H1 (cell line): ENCODE data around the gene MAK. TPM values are rescaled to one million over a fixed set of nuclear protein-coding genes. Genes with fewer than 3 reads are reported as not detected.

Experiments used
- CTCF ChIA-PET: fragments of 300-600 bp; sonication (Branson Sonifier 250); formaldehyde crosslinking; loops from one replicate; lab custom pipeline; 2021; ENCODE audit not compliant: partially characterized antibody; lab: Charles Lee
- POLR2A ChIA-PET: fragments of 300-600 bp; sonication (Branson Sonifier 250); formaldehyde crosslinking; loops from one replicate; lab custom pipeline; 2021; ENCODE audit warnings: inconsistent platforms; ENCODE audit not compliant: partially characterized antibody; lab: Charles Lee
- DNase-seq, 2 experiments: peaks; one replicate each; pipeline versions ENCODE4 v3.0.0 to v3.0.0-alpha.2; 2010 to 2022; ENCODE audit warnings: low spot score in 2 of 2, low read depth in 1 of 2, mixed read lengths in 1 of 2
- FAIRE-seq: peaks from 2 replicates; lab custom pipeline; 2011; peaks lifted over from hg19 to GRCh38; lab: Jason Lieb, UNC
- H2AFZ ChIP-seq: 2 replicates; pipeline ENCODE4 v1.8.1; 2012; ENCODE audit warnings: low read length, inconsistent platforms
- H2AK5ac ChIP-seq: 2 replicates; pipeline ENCODE4 v1.6.1; 2013; ENCODE audit warnings: low read depth, low read length
- H2BK120ac ChIP-seq: replicated peaks from 2 replicates; pipeline ENCODE3; 2013; ENCODE audit warnings: low read depth, low read length, inconsistent platforms
- H2BK12ac ChIP-seq: 2 replicates; pipeline ENCODE4 v1.6.1; 2013; ENCODE audit warnings: low read depth, low read length
- H2BK15ac ChIP-seq: 2 replicates; pipeline ENCODE4 v1.6.1; 2013; ENCODE audit warnings: low read length
- H2BK20ac ChIP-seq: 2 replicates; pipeline ENCODE4 v1.6.1; 2013; ENCODE audit warnings: low read length
- H2BK5ac ChIP-seq: 2 replicates; pipeline ENCODE4 v1.6.1; 2013; ENCODE audit warnings: low read depth, low read length
- H3K14ac ChIP-seq: 2 replicates; pipeline ENCODE4 v1.6.1; 2013; ENCODE audit warnings: inconsistent platforms; ENCODE audit not compliant: insufficient read length
- H3K18ac ChIP-seq: 2 replicates; pipeline ENCODE4 v1.6.1; 2013; ENCODE audit warnings: low read length; ENCODE audit errors: extremely low read depth
- H3K23ac ChIP-seq: 2 replicates; pipeline ENCODE4 v1.6.1; 2013; ENCODE audit warnings: inconsistent platforms; ENCODE audit not compliant: insufficient read length
- H3K23me2 ChIP-seq: 2 replicates; pipeline ENCODE4 v1.6.1; 2013; ENCODE audit warnings: low read depth, low read length
- H3K27ac ChIP-seq: 2 replicates; pipeline ENCODE4 v1.6.1; 2011; ENCODE audit warnings: low read depth, low read length, inconsistent platforms
- H3K27me3 ChIP-seq, 4 experiments: replicated peaks in 1 of 4; 1 replicate in 1 of 4; 2 replicates in 3 of 4; pipeline versions ENCODE4 v1.6.1 to v1.8.1; 2011 to 2013; ENCODE audit warnings: low read length in 3 of 4, mild to moderate bottlenecking in 3 of 4, inconsistent platforms in 2 of 4, mixed read lengths in 2 of 4, moderate library complexity in 1 of 4; ENCODE audit not compliant: control insufficient read depth in 3 of 4, insufficient read depth in 3 of 4; ENCODE audit errors: extremely low read depth in 1 of 4
- H3K36me3 ChIP-seq, 4 experiments: 2 replicates each; pipeline versions ENCODE4 v1.6.1 to v1.8.1; 2011 to 2013; ENCODE audit warnings: mild to moderate bottlenecking in 4 of 4, low read length in 3 of 4, moderate library complexity in 2 of 4, control low read depth in 1 of 4, inconsistent platforms in 1 of 4; ENCODE audit not compliant: insufficient read depth in 4 of 4, control insufficient read depth in 2 of 4
- H3K4ac ChIP-seq: replicated peaks from 2 replicates; pipeline ENCODE3; 2013; ENCODE audit warnings: low read length, low read depth, mixed read lengths, inconsistent platforms; ENCODE audit not compliant: insufficient read length
- H3K4me1 ChIP-seq, 4 experiments: replicated peaks in 1 of 4; 1 replicate in 1 of 4; 2 replicates in 3 of 4; pipeline versions ENCODE4 v1.6.1 to v1.8.1; 2011 to 2013; ENCODE audit warnings: low read length in 3 of 4, inconsistent platforms in 2 of 4, mixed read lengths in 1 of 4; ENCODE audit not compliant: insufficient read depth in 4 of 4, control insufficient read depth in 3 of 4
- H3K4me2 ChIP-seq, 2 experiments: 2 replicates each; pipeline versions ENCODE4 v1.6.1 to v1.8.1; 2011 to 2013; ENCODE audit warnings: low read depth in 2 of 2, low read length in 2 of 2, control low read depth in 1 of 2, inconsistent platforms in 1 of 2, mild to moderate bottlenecking in 1 of 2; ENCODE audit not compliant: insufficient read depth in 1 of 2
- H3K4me3 ChIP-seq, 4 experiments: fragments of 200-600, 300-600 bp in 1 of 4; sonication (generic), shearing (Covaris generic), sonication (Bioruptor Twin) in 1 of 4; 2 replicates each; pipeline versions ENCODE4 v1.5.1 to v1.8.1; 2011 to 2016; ENCODE audit warnings: low read length in 4 of 4, low read depth in 3 of 4, control low read depth in 2 of 4, inconsistent platforms in 2 of 4, mild to moderate bottlenecking in 2 of 4, mixed read lengths in 1 of 4, moderate library complexity in 1 of 4; ENCODE audit not compliant: insufficient read depth in 2 of 4; ENCODE audit errors: extremely low read depth in 1 of 4
- H3K56ac ChIP-seq: replicated peaks from 2 replicates; pipeline ENCODE3; 2013; ENCODE audit warnings: low read depth, mild to moderate bottlenecking, mixed read lengths, low read length, inconsistent platforms; ENCODE audit not compliant: insufficient read length
- H3K79me1 ChIP-seq: 2 replicates; pipeline ENCODE4 v1.6.1; 2013; ENCODE audit warnings: low read depth, low read length, control low read depth
- H3K79me2 ChIP-seq, 2 experiments: 2 replicates each; pipeline versions ENCODE4 v1.6.1 to v1.8.1; 2012 to 2013; ENCODE audit warnings: low read length in 2 of 2, mild to moderate bottlenecking in 2 of 2, inconsistent platforms in 1 of 2; ENCODE audit not compliant: insufficient read depth in 2 of 2, control insufficient read depth in 1 of 2
- H3K9ac ChIP-seq, 4 experiments: replicated peaks in 1 of 4; 1 replicate in 1 of 4; 2 replicates in 3 of 4; pipeline versions ENCODE4 v1.6.1 to v1.8.1; 2011 to 2013; ENCODE audit warnings: low read depth in 3 of 4, low read length in 3 of 4, control low read depth in 2 of 4, mild to moderate bottlenecking in 2 of 4, moderate library complexity in 2 of 4, inconsistent platforms in 1 of 4; ENCODE audit errors: extremely low read depth in 1 of 4
- H3K9me3 ChIP-seq, 2 experiments: 2 replicates each; pipeline versions ENCODE4 v1.6.1 to v1.8.1; 2012 to 2013; ENCODE audit warnings: mild to moderate bottlenecking in 2 of 2, moderate library complexity in 2 of 2, control low read depth in 1 of 2, inconsistent platforms in 1 of 2, low read depth in 1 of 2, low read length in 1 of 2, mixed read lengths in 1 of 2; ENCODE audit not compliant: insufficient read depth in 2 of 2
- H4K20me1 ChIP-seq, 2 experiments: replicated peaks in 1 of 2; 2 replicates each; pipeline versions ENCODE3 to v1.8.1; 2011 to 2013; ENCODE audit warnings: inconsistent platforms in 2 of 2, low read length in 2 of 2, mild to moderate bottlenecking in 1 of 2; ENCODE audit not compliant: insufficient read depth in 2 of 2, control insufficient read depth in 1 of 2
- H4K5ac ChIP-seq: 2 replicates; pipeline ENCODE4 v1.6.1; 2013; ENCODE audit warnings: low read length, low read depth, mixed read lengths, inconsistent platforms; ENCODE audit not compliant: insufficient read length
- H4K8ac ChIP-seq: 2 replicates; pipeline ENCODE4 v1.8.0; 2013; ENCODE audit warnings: mild to moderate bottlenecking, moderate library complexity, low read length, inconsistent platforms; ENCODE audit not compliant: insufficient read depth; ENCODE audit errors: extremely low read depth
- H4K91ac ChIP-seq: replicated peaks from 2 replicates; pipeline ENCODE3; 2013; ENCODE audit warnings: low read length, mixed read lengths, inconsistent platforms; ENCODE audit not compliant: insufficient read length
- ASH2L ChIP-seq: fragments of 200-600, 300-600 bp; sonication (generic); IDR thresholded peaks from one replicate; pipeline ENCODE4 v1.7.1; 2017; ENCODE audit warnings: low read length
- CBX8 ChIP-seq: fragments of 300-800, 300-1000 bp; sonication (generic); IDR thresholded peaks from 2 replicates; pipeline ENCODE4 v1.7.1; 2016; ENCODE audit warnings: low read depth, low read length, borderline replicate concordance
- CHD1 ChIP-seq: IDR thresholded peaks from 2 replicates; pipeline ENCODE4 v1.6.1; 2012; ENCODE audit warnings: low read depth, low read length, improper control_type of control experiment
- CTCF ChIP-seq, 3 experiments: IDR thresholded peaks; 1 replicate in 2 of 3; 2 replicates in 1 of 3; pipeline versions ENCODE4 v1.5.1 to v1.6.1; 2011; ENCODE audit warnings: low read length in 3 of 3, mild to moderate bottlenecking in 3 of 3, inconsistent platforms in 2 of 3, low read depth in 1 of 3, moderate library complexity in 1 of 3; ENCODE audit not compliant: insufficient read depth in 1 of 3; ENCODE audit errors: control extremely low read depth in 1 of 3
- EZH2 ChIP-seq: fragments of 200-600 bp; sonication (generic); IDR thresholded peaks from 2 replicates; pipeline ENCODE4 v1.7.1; 2012; ENCODE audit warnings: low read depth, mild to moderate bottlenecking, moderate library complexity, low read length, inconsistent platforms; ENCODE audit not compliant: severe bottlenecking
- RBBP5 ChIP-seq: IDR thresholded peaks from 2 replicates; pipeline ENCODE4 v1.7.1; 2012; ENCODE audit warnings: low read depth, mild to moderate bottlenecking, inconsistent platforms, low read length, moderate library complexity, borderline replicate concordance
- RXRA ChIP-seq: IDR thresholded peaks from 2 replicates; pipeline ENCODE4 v1.6.1; 2011; ENCODE audit warnings: low read depth, mild to moderate bottlenecking, low read length, moderate library complexity; ENCODE audit not compliant: insufficient read depth
- SP2 ChIP-seq: IDR thresholded peaks from 2 replicates; pipeline ENCODE4 v1.6.1; 2012; ENCODE audit warnings: mild to moderate bottlenecking, low read length, inconsistent platforms
- WGBS, 2 experiments: shearing (Covaris generic) in 1 of 2; methylation state at CpG; one replicate each; pipeline versions ENCODE4 v1.1.6 to v1.1.7; 2013 to 2015; ENCODE audit warnings: low lambda C conversion rate in 2 of 2, mixed read lengths in 2 of 2, inconsistent platforms in 1 of 2, low coverage in 1 of 2, missing lambda C conversion rate in 1 of 2; ENCODE audit not compliant: insufficient replicate concordance in 2 of 2, insufficient coverage in 1 of 2, insufficient read length in 1 of 2; ENCODE audit errors: extremely low coverage in 1 of 2, missing lambda C conversion rate in 1 of 2; 5-methylcytosine and 5-hydroxymethylcytosine counted together
- polyA plus RNA-seq, 7 experiments: library from polyadenylated mRNA; depleted of rRNA in 3 of 7; stranded (reverse) in 5 of 7; unstranded in 2 of 7; fragments of >200 nt in 5 of 7; fragments of 200-250 nt in 2 of 7; gene quantifications; 1 replicate in 5 of 7; 2 replicates in 1 of 7; 4 replicates in 1 of 7; pipeline versions ENCODE4 v1.2.1 to v1.2.3, GENCODE V29; 2011 to 2013; ENCODE audit warnings: missing spikeins in 2 of 7, mixed read lengths in 2 of 7
- total RNA-seq: library from RNA; stranded (reverse); fragmentation: NEBNext Ultra II Directional; extraction: Animal tissue kit (Norgen Biotek cat#: 25700); gene quantifications from 2 replicates; pipeline ENCODE4 v1.2.1, GENCODE V29; 2021

Gene MAK
- total and polyA plus RNA-seq, 2 of the 8 experiments (the other 6 are each of a cell fraction or from before 2014, with no cell fraction given), result 0.08 to 0.37 TPM

GRCh38 chr6:10719964-10720264 lies 118.4 kb downstream of the MAK start:
- FAIRE-seq, result no peak
- no peak overlapping the region for H2BK20ac ChIP-seq
- H3K18ac ChIP-seq, result peak overlapping the region; percentile 7; the same call in 1 of the 2 replicates
- no peak overlapping the region for H3K4ac ChIP-seq
- H2BK120ac ChIP-seq, result no peak overlapping the region
- H2AFZ ChIP-seq, result no peak overlapping the region
- no peak overlapping the region for H2BK12ac ChIP-seq
- H3K27me3 ChIP-seq, result no peaks in the 10 kb centered on the region
- H3K23ac ChIP-seq, result no peak overlapping the region
- H3K4me2 ChIP-seq, result no peak overlapping the region
- no peak overlapping the region for H3K9ac ChIP-seq
- no peaks in the 10 kb centered on the region for H4K20me1 ChIP-seq
- H3K23me2 ChIP-seq, result peaks cover 4% of the 10 kb centered on the region; the same call in 1 of the 2 replicates
- peaks cover 6 to 13% of the 10 kb centered on the region in 2 experiments; a peak in 3 of 4 replicates for H3K79me2 ChIP-seq
- no peak overlapping the region for H3K14ac ChIP-seq
- no peak overlapping the region for H4K91ac ChIP-seq
- no peak overlapping the region for H3K27ac ChIP-seq
- H3K4me1 ChIP-seq, result peaks cover 0 to 12% (median 4%) of the 10 kb centered on the region in 4 experiments; a peak in 3 of 7 replicates
- ChIA-PET CTCF (interaction anchor here (0.7 to 1.3 kb wide), 4 partner anchors 11 to 250 kb away, joined by 3 read pairs; no protein-coding TSS in a partner anchor), POLR2A (interaction anchor here (1.2 to 6.9 kb wide), 4 partner anchors 9 to 27 kb away, joined by 3 to 39 read pairs (median 16); partner anchors contain the start of genes C6orf52, PAK1IP1 and TMEM14B)
- no peak overlapping the region for H4K5ac ChIP-seq
- H2BK5ac ChIP-seq, result 0 out of 2 replicates have a peak overlapping the region, but pooled peaks have one; percentile 60
- DNase-seq, result no peak
- H3K56ac ChIP-seq, result no peak overlapping the region
- H3K36me3 ChIP-seq, result peaks cover 0 to 3% (median 0%) of the 10 kb centered on the region in 4 experiments; a peak in 2 of 8 replicates
- WGBS, 2 experiments, result 98% methylated on average over 9 of the region's 21 CpGs; no CpG with 5 or more reads in 1 of the 2 experiments
- no peak for TF ChIP-seq CHD1
- no peak for TF ChIP-seq SP2
- no peak for TF ChIP-seq EZH2
- no peak for TF ChIP-seq ASH2L
- TF ChIP-seq CBX8, result no peak
- no peak for TF ChIP-seq CTCF (IDR thresholded peaks at IDR 0.05; ENCODE audit: control extremely low read depth in 1 of 3, insufficient read depth in 1 of 3, low read depth in 1 of 3, low read length in 3 of 3)
- TF ChIP-seq RBBP5, result no peak
- TF ChIP-seq RXRA, result no peak
- H2AK5ac ChIP-seq, result no peak overlapping the region
- no peak overlapping the region for H3K4me3 ChIP-seq
- 0 out of 2 replicates have a peak, but pooled peaks cover 6% of the 10 kb centered on the region for H3K79me1 ChIP-seq
- H4K8ac ChIP-seq, result no peak overlapping the region
- H3K9me3 ChIP-seq, result peaks cover 0 to 9% of the 10 kb centered on the region in 2 experiments; a peak in 3 of 4 replicates
- H2BK15ac ChIP-seq, result no peak overlapping the region
